ENCODE measurements around the gene MIA2.
A peak's percentile ranks its signal among the peaks of the same experiment; 100 is the strongest.
"Not testable (repeated sequence)": the region's sequence is repeated elsewhere in the genome, so short reads cannot be mapped to it uniquely, and the experiment has no call there.

Gene MIA2

GRCh38 chr14:39260161-39260560 is 26.4 kb downstream of the MIA2 start:
- H3K4me3 ChIP-seq (replicated peaks; ENCODE audit: insufficient read depth, low read length); H3K27me3 ChIP-seq (ENCODE audit: insufficient read depth, poor library complexity, severe bottlenecking); H3K27ac ChIP-seq (replicated peaks); DNase-seq (ENCODE audit: low read depth in 1 of 2, low spot score in 1 of 2): not testable (repeated sequence)

GRCh38 chr14:39262214-39262613 is 28.5 kb downstream of the MIA2 start:
- not testable (repeated sequence) for H3K4me3 ChIP-seq (replicated peaks; ENCODE audit: insufficient read depth, low read length); H3K27me3 ChIP-seq (ENCODE audit: insufficient read depth, poor library complexity, severe bottlenecking); H3K27ac ChIP-seq (replicated peaks); DNase-seq (ENCODE audit: low read depth in 1 of 2, low spot score in 1 of 2)

GRCh38 chr14:39264057-39264456 is 30.3 kb downstream of the MIA2 start:
- Histone ChIP-seq H3K27ac (replicated peaks) (no peak overlapping the region), H3K4me3 (replicated peaks; ENCODE audit: insufficient read depth, low read length) (no peak overlapping the region), H3K27me3 (ENCODE audit: insufficient read depth, poor library complexity, severe bottlenecking) (no peaks in the 10 kb centered on the region)
- TF ChIP-seq POLR2AphosphoS5 (IDR thresholded peaks at IDR 0.05; ENCODE audit: low read depth), result no peak
- TF ChIP-seq CTCF (IDR thresholded peaks at IDR 0.05; ENCODE audit: insufficient read depth, low read length), result no peak
- TF ChIP-seq GABPA (IDR thresholded peaks at IDR 0.05; ENCODE audit: low read depth), result no peak
- TF ChIP-seq REST (IDR thresholded peaks at IDR 0.05; ENCODE audit: insufficient replicate concordance, low read depth), result no peak
- no peak for TF ChIP-seq SPI1 (IDR thresholded peaks at IDR 0.05; ENCODE audit: borderline replicate concordance, low read depth)
- no peak for DNase-seq (ENCODE audit: low read depth in 1 of 2, low spot score in 1 of 2)

- H3K4me3 ChIP-seq (replicated peaks; ENCODE audit: insufficient read depth, low read length), result no peak overlapping the region
- no peak for DNase-seq (ENCODE audit: low read depth in 1 of 2, low spot score in 1 of 2)
- H3K27me3 ChIP-seq (ENCODE audit: insufficient read depth, poor library complexity, severe bottlenecking), result no peaks in the 10 kb centered on the region
- no peak overlapping the region for H3K27ac ChIP-seq (replicated peaks)
- no peak for TF ChIP-seq GABPA (IDR thresholded peaks at IDR 0.05; ENCODE audit: low read depth)
- no peak for TF ChIP-seq REST (IDR thresholded peaks at IDR 0.05; ENCODE audit: insufficient replicate concordance, low read depth)
- no peak for TF ChIP-seq CTCF (IDR thresholded peaks at IDR 0.05; ENCODE audit: insufficient read depth, low read length)
- TF ChIP-seq SPI1 (IDR thresholded peaks at IDR 0.05; ENCODE audit: borderline replicate concordance, low read depth), result no peak
- TF ChIP-seq POLR2AphosphoS5 (IDR thresholded peaks at IDR 0.05; ENCODE audit: low read depth), result no peak
Observed at GRCh38 chr14:39264558-39264957, 30.8 kb downstream of the MIA2 start.

GRCh38 chr14:39265033-39265432 is 31.3 kb downstream of the MIA2 start:
- Histone ChIP-seq H3K4me3 (replicated peaks; ENCODE audit: insufficient read depth, low read length) (no peak overlapping the region), H3K27me3 (ENCODE audit: insufficient read depth, poor library complexity, severe bottlenecking) (no peaks in the 10 kb centered on the region), H3K27ac (replicated peaks) (peak overlapping the region; percentile 100)
- DNase-seq (ENCODE audit: low read depth in 1 of 2, low spot score in 1 of 2), result peak in 1 of 2 experiments; percentile 53
- TF ChIP-seq REST (IDR thresholded peaks at IDR 0.05; ENCODE audit: insufficient replicate concordance, low read depth) (no peak), SPI1 (IDR thresholded peaks at IDR 0.05; ENCODE audit: borderline replicate concordance, low read depth) (no peak), GABPA (IDR thresholded peaks at IDR 0.05; ENCODE audit: low read depth) (no peak), POLR2AphosphoS5 (IDR thresholded peaks at IDR 0.05; ENCODE audit: low read depth) (no peak), CTCF (IDR thresholded peaks at IDR 0.05; ENCODE audit: insufficient read depth, low read length) (no peak)
